Activated CD4-positive, alpha-beta T cell treated with anti-CD3 and anti-CD28 coated beads, Interleukin-2, amount 10 ng/mL, durations not matched to agents 7 days and 5 days (primary cell): ENCODE results near the gene RALGAPB. TPM values are rescaled to one million over a fixed set of nuclear protein-coding genes. Genes with fewer than 3 reads are reported as not detected.

Experiments used
- CTCF ChIA-PET: fragments of 350-600 bp; sonication (Branson Sonifier 250); formaldehyde crosslinking; loops from one replicate; lab custom pipeline; 2021; ENCODE audit warnings: antibody characterized with exemption; lab: Charles Lee
- POLR2A ChIA-PET: fragments of 350-600 bp; sonication (Branson Sonifier 250); formaldehyde crosslinking; loops from one replicate; lab custom pipeline; 2021; ENCODE audit warnings: antibody characterized with exemption; lab: Charles Lee
- DNase-seq: peaks from one replicate; pipeline ENCODE4 v3.0.0-alpha.2; 2020
- H3K27ac Mint-ChIP-seq: one replicate; pipeline ENCODE4 v1.8.0; 2021; ENCODE audit warnings: mild to moderate bottlenecking, moderate library complexity, mixed read lengths
- H3K27me3 Mint-ChIP-seq: one replicate; pipeline ENCODE4 v1.8.0; 2021; ENCODE audit warnings: mixed read lengths
- H3K36me3 Mint-ChIP-seq: one replicate; pipeline ENCODE4 v1.8.0; 2021; ENCODE audit warnings: low read depth, mixed read lengths
- H3K4me1 Mint-ChIP-seq: one replicate; pipeline ENCODE4 v1.8.0; 2021; ENCODE audit warnings: mixed read lengths
- H3K4me3 Mint-ChIP-seq: one replicate; pipeline ENCODE4 v1.8.0; 2021; ENCODE audit warnings: mild to moderate bottlenecking, moderate library complexity, mixed read lengths
- H3K9me3 Mint-ChIP-seq: one replicate; pipeline ENCODE4 v1.8.0; 2021; ENCODE audit warnings: mixed read lengths
- total RNA-seq, 2 experiments: library from RNA; stranded (reverse); gene quantifications; one replicate each; pipeline ENCODE4 v1.2.3, GENCODE V29; 2021

RALGAPB gene
- total RNA-seq, 2 experiments from 2014 or later: 31.1 to 36.7 TPM

DNA sequence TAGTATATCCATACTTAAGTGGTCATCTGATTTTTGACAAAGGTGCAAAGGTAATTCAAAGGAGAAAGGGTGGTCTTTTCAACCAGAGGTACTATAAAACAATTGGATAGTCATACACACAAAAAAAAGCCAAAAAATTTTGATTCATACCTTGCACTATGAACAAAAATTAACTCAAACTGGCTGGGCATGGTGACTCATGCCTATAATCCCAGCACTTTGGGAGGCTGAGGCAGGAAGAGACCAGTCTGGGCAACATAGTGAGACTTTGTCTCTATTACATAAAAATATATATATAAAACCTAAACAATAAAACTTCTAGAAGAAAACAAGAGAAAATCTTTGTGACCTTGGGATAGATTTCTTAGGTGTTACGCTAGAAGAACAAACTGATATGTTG is 64.5 kb downstream of the RALGAPB start:
- peaks cover 15% of the 10 kb centered on the region for H3K4me1 Mint-ChIP-seq
- peaks cover 59% of the 10 kb centered on the region for H3K36me3 Mint-ChIP-seq
- no peaks in the 10 kb centered on the region for H3K27me3 Mint-ChIP-seq
- ChIA-PET POLR2A (no interaction called here), CTCF (interaction anchor here (1.0 kb wide), 1 partner anchor 15 kb away, joined by 3 read pairs; no protein-coding TSS in a partner anchor)
- H3K4me3 Mint-ChIP-seq: no peak overlapping the region
- H3K27ac Mint-ChIP-seq: no peak overlapping the region
- no peaks in the 10 kb centered on the region for H3K9me3 Mint-ChIP-seq
- DNase-seq: no peak

GRCh38 chr20:38538789-38539188 is 66.1 kb downstream of the RALGAPB start:
- Mint-ChIP-seq H3K4me3 (no peak overlapping the region), H3K4me1 (peaks cover 15% of the 10 kb centered on the region), H3K9me3 (no peaks in the 10 kb centered on the region), H3K27me3 (no peaks in the 10 kb centered on the region), H3K36me3 (peaks cover 63% of the 10 kb centered on the region), H3K27ac (no peak overlapping the region)
- ChIA-PET POLR2A (no interaction called here), CTCF (interaction anchor here (1.2 kb wide), 1 partner anchor 12 kb away, joined by 4 read pairs; no protein-coding TSS in a partner anchor)
- DNase-seq: no peak

DNA sequence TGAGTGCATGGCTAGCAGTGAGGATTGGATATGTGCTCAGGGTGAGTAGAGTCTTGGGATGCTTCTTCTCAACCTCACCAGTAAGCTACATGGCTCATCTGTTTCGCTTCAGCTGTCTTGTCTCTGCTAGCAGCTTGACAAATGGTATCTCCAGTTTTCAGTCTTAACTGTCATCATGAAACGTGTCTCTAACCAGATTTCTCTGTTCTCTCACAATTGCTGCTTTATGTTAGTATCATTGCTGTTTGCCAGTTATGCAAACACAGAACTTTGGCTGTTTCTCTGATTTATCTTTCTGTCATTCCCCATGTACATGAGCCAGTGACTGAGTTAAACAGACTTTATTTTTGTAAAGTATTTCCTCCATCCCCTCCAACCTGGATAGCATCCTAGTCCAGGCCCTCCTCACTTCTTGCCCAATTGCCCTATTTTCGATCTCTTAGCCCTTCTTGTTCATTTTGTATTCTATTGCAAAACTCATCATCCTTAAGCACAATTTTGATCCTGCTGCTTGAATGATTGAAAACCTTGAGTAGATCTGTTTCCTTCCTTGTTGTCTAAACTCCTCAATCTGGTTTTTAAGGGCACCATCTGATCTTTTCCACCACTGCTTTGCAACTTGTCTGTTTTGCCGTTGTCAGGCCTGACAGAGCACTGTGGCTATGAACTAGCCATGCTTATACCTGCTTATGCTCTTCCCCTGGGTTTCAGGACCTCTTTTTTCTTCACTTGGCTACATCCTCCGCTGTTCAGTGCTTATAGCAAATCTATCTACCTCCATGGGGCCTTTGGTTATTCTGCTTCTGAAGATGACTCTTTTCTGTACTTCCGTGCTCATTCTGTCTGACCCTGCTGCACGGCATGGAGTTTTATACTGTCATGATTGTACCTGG is 70.6 kb downstream of the RALGAPB start:
- POLR2A ChIA-PET: interaction anchor here (0.5 kb wide), 1 partner anchor 28 kb away, joined by 3 read pairs; no protein-coding TSS in a partner anchor
- Mint-ChIP-seq H3K4me1 (peaks cover 8% of the 10 kb centered on the region), H3K27ac (peak overlapping the region; percentile 28), H3K4me3 (no peak overlapping the region), H3K36me3 (peaks cover 64% of the 10 kb centered on the region), H3K9me3 (no peaks in the 10 kb centered on the region), H3K27me3 (no peaks in the 10 kb centered on the region)
- CTCF ChIA-PET: no interaction called here
- DNase-seq: no peak

- Mint-ChIP-seq H3K36me3 (peaks cover 63% of the 10 kb centered on the region), H3K9me3 (no peaks in the 10 kb centered on the region), H3K4me1 (peaks cover 8% of the 10 kb centered on the region), H3K27ac (no peak overlapping the region), H3K4me3 (no peak overlapping the region), H3K27me3 (no peaks in the 10 kb centered on the region)
- ChIA-PET CTCF (interaction anchor here (0.6 kb wide), 1 partner anchor 503 kb away, joined by 3 read pairs; no protein-coding TSS in a partner anchor), POLR2A (no interaction called here)
- DNase-seq: no peak
These were observed 73.1 kb downstream of the RALGAPB start for GRCh38 chr20:38545771-38546170.

GRCh38 chr20:38547288-38548085 is 74.8 kb downstream of the RALGAPB start:
- Mint-ChIP-seq H3K27me3 (no peaks in the 10 kb centered on the region), H3K4me3 (no peak overlapping the region), H3K36me3 (peaks cover 50% of the 10 kb centered on the region), H3K27ac (no peak overlapping the region), H3K9me3 (no peaks in the 10 kb centered on the region), H3K4me1 (peaks cover 8% of the 10 kb centered on the region)
- ChIA-PET POLR2A (no interaction called here), CTCF (interaction anchor here (1.3 kb wide), 1 partner anchor 15 kb away, joined by 3 read pairs; no protein-coding TSS in a partner anchor)
- no peak for DNase-seq

DNA sequence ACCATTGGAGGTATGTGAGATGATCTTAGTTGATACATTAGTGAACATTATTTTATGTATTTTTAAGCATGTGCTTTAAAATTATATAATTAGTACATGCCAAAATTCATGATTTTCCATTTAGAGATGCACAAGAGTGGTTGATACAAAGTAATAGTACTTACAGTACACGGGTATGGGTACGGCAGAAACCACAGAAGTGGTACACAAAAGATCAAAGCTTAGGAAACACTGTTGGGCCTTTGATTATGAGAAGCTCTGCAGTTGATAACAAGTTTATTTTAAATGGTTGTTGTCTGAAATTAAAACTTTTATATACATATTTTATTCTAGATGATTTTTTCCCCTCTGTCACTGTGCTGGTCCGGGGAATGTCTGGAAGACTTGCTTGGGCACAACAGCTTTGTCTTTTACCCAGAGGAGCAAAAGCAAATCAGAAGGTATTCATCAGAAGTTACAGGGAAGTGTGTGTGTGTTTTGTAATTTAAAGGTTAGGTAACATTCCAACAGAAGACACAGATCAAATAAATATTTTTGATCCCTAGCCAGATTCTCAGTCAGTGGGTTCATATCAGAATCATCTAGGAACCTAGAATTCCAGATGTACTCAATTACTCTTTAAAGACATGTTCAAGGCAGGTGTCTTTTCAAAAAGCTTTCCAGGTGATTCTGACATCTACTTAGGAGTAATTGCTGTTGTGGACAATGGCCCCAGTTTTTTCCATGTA is 75.9 kb downstream of the RALGAPB start:
- DNase-seq: no peak
- no peak overlapping the region for H3K27ac Mint-ChIP-seq
- CTCF ChIA-PET: interaction anchor here (1.3 kb wide), 1 partner anchor 14 kb away, joined by 3 read pairs; no protein-coding TSS in a partner anchor

GRCh38 chr20:38550274-38550673 is 77.6 kb downstream of the RALGAPB start:
- Mint-ChIP-seq H3K27me3 (no peaks in the 10 kb centered on the region), H3K4me3 (no peak overlapping the region), H3K4me1 (peaks cover 8% of the 10 kb centered on the region), H3K36me3 (peaks cover 46% of the 10 kb centered on the region), H3K27ac (no peak overlapping the region), H3K9me3 (no peaks in the 10 kb centered on the region)
- CTCF ChIA-PET: no interaction called here
- POLR2A ChIA-PET: no interaction called here
- DNase-seq: no peak

More for the DNA sequence above, 75.9 kb downstream of the RALGAPB start:
- Mint-ChIP-seq H3K9me3 (no peaks in the 10 kb centered on the region), H3K36me3 (peaks cover 43% of the 10 kb centered on the region), H3K4me3 (no peak overlapping the region), H3K27me3 (no peaks in the 10 kb centered on the region), H3K4me1 (peaks cover 8% of the 10 kb centered on the region)
- POLR2A ChIA-PET: no interaction called here

- Mint-ChIP-seq H3K4me3 (no peak overlapping the region), H3K4me1 (peaks cover 8% of the 10 kb centered on the region), H3K27me3 (no peaks in the 10 kb centered on the region), H3K36me3 (peaks cover 38% of the 10 kb centered on the region), H3K27ac (no peak overlapping the region), H3K9me3 (no peaks in the 10 kb centered on the region)
- ChIA-PET CTCF (interaction anchor here (0.9 to 1.5 kb wide), 2 partner anchors 13 to 78 kb away, joined by 3 read pairs; partner anchors contain the start of gene RALGAPB), POLR2A (no interaction called here)
- no peak for DNase-seq
These were observed 78.5 kb downstream of the RALGAPB start for GRCh38 chr20:38551056-38551626.

- Mint-ChIP-seq H3K27ac (no peak overlapping the region), H3K36me3 (peaks cover 34% of the 10 kb centered on the region), H3K4me3 (no peak overlapping the region), H3K27me3 (no peaks in the 10 kb centered on the region), H3K4me1 (no peaks in the 10 kb centered on the region), H3K9me3 (no peaks in the 10 kb centered on the region)
- POLR2A ChIA-PET: no interaction called here
- CTCF ChIA-PET: no interaction called here
- DNase-seq: no peak
These were observed 82.3 kb downstream of the RALGAPB start for GRCh38 chr20:38554986-38555385.

GRCh38 chr20:38555395-38555794 is 82.8 kb downstream of the RALGAPB start:
- H3K4me3 Mint-ChIP-seq: no peak overlapping the region
- ChIA-PET POLR2A (no interaction called here), CTCF (no interaction called here)
- no peaks in the 10 kb centered on the region for H3K9me3 Mint-ChIP-seq
- no peaks in the 10 kb centered on the region for H3K27me3 Mint-ChIP-seq
- DNase-seq: no peak
- no peaks in the 10 kb centered on the region for H3K4me1 Mint-ChIP-seq
- H3K36me3 Mint-ChIP-seq: peaks cover 38% of the 10 kb centered on the region
- H3K27ac Mint-ChIP-seq: no peak overlapping the region

- Mint-ChIP-seq H3K27ac (no peak overlapping the region), H3K36me3 (peaks cover 38% of the 10 kb centered on the region), H3K4me3 (no peak overlapping the region), H3K9me3 (no peaks in the 10 kb centered on the region), H3K4me1 (no peaks in the 10 kb centered on the region), H3K27me3 (no peaks in the 10 kb centered on the region)
- no peak for DNase-seq
- CTCF ChIA-PET: no interaction called here
- POLR2A ChIA-PET: no interaction called here
These were observed 84.5 kb downstream of the RALGAPB start for GRCh38 chr20:38557174-38557573.
